H1 (cell line): ENCODE measurements around the gene DYSF. TPM values are rescaled to one million over a fixed set of nuclear protein-coding genes. Genes with fewer than 3 reads are reported as not detected.

Experiments used
- CTCF ChIA-PET: fragments of 300-600 bp; sonication (Branson Sonifier 250); formaldehyde crosslinking; loops from one replicate; lab custom pipeline; 2021; ENCODE audit not compliant: partially characterized antibody; lab: Charles Lee
- POLR2A ChIA-PET: fragments of 300-600 bp; sonication (Branson Sonifier 250); formaldehyde crosslinking; loops from one replicate; lab custom pipeline; 2021; ENCODE audit warnings: inconsistent platforms; ENCODE audit not compliant: partially characterized antibody; lab: Charles Lee
- DNase-seq, 2 experiments: peaks; one replicate each; pipeline versions ENCODE4 v3.0.0 to v3.0.0-alpha.2; 2010 to 2022; ENCODE audit warnings: low spot score in 2 of 2, low read depth in 1 of 2, mixed read lengths in 1 of 2
- FAIRE-seq: peaks from 2 replicates; lab custom pipeline; 2011; peaks lifted over from hg19 to GRCh38; lab: Jason Lieb, UNC
- H2AFZ ChIP-seq: 2 replicates; pipeline ENCODE4 v1.8.1; 2012; ENCODE audit warnings: low read length, inconsistent platforms
- H2AK5ac ChIP-seq: 2 replicates; pipeline ENCODE4 v1.6.1; 2013; ENCODE audit warnings: low read depth, low read length
- H2BK120ac ChIP-seq: replicated peaks from 2 replicates; pipeline ENCODE3; 2013; ENCODE audit warnings: low read depth, low read length, inconsistent platforms
- H2BK12ac ChIP-seq: 2 replicates; pipeline ENCODE4 v1.6.1; 2013; ENCODE audit warnings: low read depth, low read length
- H2BK15ac ChIP-seq: 2 replicates; pipeline ENCODE4 v1.6.1; 2013; ENCODE audit warnings: low read length
- H2BK20ac ChIP-seq: 2 replicates; pipeline ENCODE4 v1.6.1; 2013; ENCODE audit warnings: low read length
- H2BK5ac ChIP-seq: 2 replicates; pipeline ENCODE4 v1.6.1; 2013; ENCODE audit warnings: low read depth, low read length
- H3K14ac ChIP-seq: 2 replicates; pipeline ENCODE4 v1.6.1; 2013; ENCODE audit warnings: inconsistent platforms; ENCODE audit not compliant: insufficient read length
- H3K18ac ChIP-seq: 2 replicates; pipeline ENCODE4 v1.6.1; 2013; ENCODE audit warnings: low read length; ENCODE audit errors: extremely low read depth
- H3K23ac ChIP-seq: 2 replicates; pipeline ENCODE4 v1.6.1; 2013; ENCODE audit warnings: inconsistent platforms; ENCODE audit not compliant: insufficient read length
- H3K23me2 ChIP-seq: 2 replicates; pipeline ENCODE4 v1.6.1; 2013; ENCODE audit warnings: low read depth, low read length
- H3K27ac ChIP-seq: 2 replicates; pipeline ENCODE4 v1.6.1; 2011; ENCODE audit warnings: low read depth, low read length, inconsistent platforms
- H3K27me3 ChIP-seq, 4 experiments: replicated peaks in 1 of 4; 1 replicate in 1 of 4; 2 replicates in 3 of 4; pipeline versions ENCODE4 v1.6.1 to v1.8.1; 2011 to 2013; ENCODE audit warnings: low read length in 3 of 4, mild to moderate bottlenecking in 3 of 4, inconsistent platforms in 2 of 4, mixed read lengths in 2 of 4, moderate library complexity in 1 of 4; ENCODE audit not compliant: control insufficient read depth in 3 of 4, insufficient read depth in 3 of 4; ENCODE audit errors: extremely low read depth in 1 of 4
- H3K36me3 ChIP-seq, 4 experiments: 2 replicates each; pipeline versions ENCODE4 v1.6.1 to v1.8.1; 2011 to 2013; ENCODE audit warnings: mild to moderate bottlenecking in 4 of 4, low read length in 3 of 4, moderate library complexity in 2 of 4, control low read depth in 1 of 4, inconsistent platforms in 1 of 4; ENCODE audit not compliant: insufficient read depth in 4 of 4, control insufficient read depth in 2 of 4
- H3K4ac ChIP-seq: replicated peaks from 2 replicates; pipeline ENCODE3; 2013; ENCODE audit warnings: low read length, low read depth, mixed read lengths, inconsistent platforms; ENCODE audit not compliant: insufficient read length
- H3K4me1 ChIP-seq, 4 experiments: replicated peaks in 1 of 4; 1 replicate in 1 of 4; 2 replicates in 3 of 4; pipeline versions ENCODE4 v1.6.1 to v1.8.1; 2011 to 2013; ENCODE audit warnings: low read length in 3 of 4, inconsistent platforms in 2 of 4, mixed read lengths in 1 of 4; ENCODE audit not compliant: insufficient read depth in 4 of 4, control insufficient read depth in 3 of 4
- H3K4me2 ChIP-seq, 2 experiments: 2 replicates each; pipeline versions ENCODE4 v1.6.1 to v1.8.1; 2011 to 2013; ENCODE audit warnings: low read depth in 2 of 2, low read length in 2 of 2, control low read depth in 1 of 2, inconsistent platforms in 1 of 2, mild to moderate bottlenecking in 1 of 2; ENCODE audit not compliant: insufficient read depth in 1 of 2
- H3K4me3 ChIP-seq, 4 experiments: fragments of 200-600, 300-600 bp in 1 of 4; sonication (generic), shearing (Covaris generic), sonication (Bioruptor Twin) in 1 of 4; 2 replicates each; pipeline versions ENCODE4 v1.5.1 to v1.8.1; 2011 to 2016; ENCODE audit warnings: low read length in 4 of 4, low read depth in 3 of 4, control low read depth in 2 of 4, inconsistent platforms in 2 of 4, mild to moderate bottlenecking in 2 of 4, mixed read lengths in 1 of 4, moderate library complexity in 1 of 4; ENCODE audit not compliant: insufficient read depth in 2 of 4; ENCODE audit errors: extremely low read depth in 1 of 4
- H3K56ac ChIP-seq: replicated peaks from 2 replicates; pipeline ENCODE3; 2013; ENCODE audit warnings: low read depth, mild to moderate bottlenecking, mixed read lengths, low read length, inconsistent platforms; ENCODE audit not compliant: insufficient read length
- H3K79me1 ChIP-seq: 2 replicates; pipeline ENCODE4 v1.6.1; 2013; ENCODE audit warnings: low read depth, low read length, control low read depth
- H3K79me2 ChIP-seq, 2 experiments: 2 replicates each; pipeline versions ENCODE4 v1.6.1 to v1.8.1; 2012 to 2013; ENCODE audit warnings: low read length in 2 of 2, mild to moderate bottlenecking in 2 of 2, inconsistent platforms in 1 of 2; ENCODE audit not compliant: insufficient read depth in 2 of 2, control insufficient read depth in 1 of 2
- H3K9ac ChIP-seq, 4 experiments: replicated peaks in 1 of 4; 1 replicate in 1 of 4; 2 replicates in 3 of 4; pipeline versions ENCODE4 v1.6.1 to v1.8.1; 2011 to 2013; ENCODE audit warnings: low read depth in 3 of 4, low read length in 3 of 4, control low read depth in 2 of 4, mild to moderate bottlenecking in 2 of 4, moderate library complexity in 2 of 4, inconsistent platforms in 1 of 4; ENCODE audit errors: extremely low read depth in 1 of 4
- H3K9me3 ChIP-seq, 2 experiments: 2 replicates each; pipeline versions ENCODE4 v1.6.1 to v1.8.1; 2012 to 2013; ENCODE audit warnings: mild to moderate bottlenecking in 2 of 2, moderate library complexity in 2 of 2, control low read depth in 1 of 2, inconsistent platforms in 1 of 2, low read depth in 1 of 2, low read length in 1 of 2, mixed read lengths in 1 of 2; ENCODE audit not compliant: insufficient read depth in 2 of 2
- H4K20me1 ChIP-seq, 2 experiments: replicated peaks in 1 of 2; 2 replicates each; pipeline versions ENCODE3 to v1.8.1; 2011 to 2013; ENCODE audit warnings: inconsistent platforms in 2 of 2, low read length in 2 of 2, mild to moderate bottlenecking in 1 of 2; ENCODE audit not compliant: insufficient read depth in 2 of 2, control insufficient read depth in 1 of 2
- H4K5ac ChIP-seq: 2 replicates; pipeline ENCODE4 v1.6.1; 2013; ENCODE audit warnings: low read length, low read depth, mixed read lengths, inconsistent platforms; ENCODE audit not compliant: insufficient read length
- H4K8ac ChIP-seq: 2 replicates; pipeline ENCODE4 v1.8.0; 2013; ENCODE audit warnings: mild to moderate bottlenecking, moderate library complexity, low read length, inconsistent platforms; ENCODE audit not compliant: insufficient read depth; ENCODE audit errors: extremely low read depth
- H4K91ac ChIP-seq: replicated peaks from 2 replicates; pipeline ENCODE3; 2013; ENCODE audit warnings: low read length, mixed read lengths, inconsistent platforms; ENCODE audit not compliant: insufficient read length
- CBX5 ChIP-seq: fragments of 300-800, 300-1000 bp; sonication (generic); IDR thresholded peaks from 2 replicates; pipeline ENCODE4 v1.7.1; 2016; ENCODE audit warnings: antibody characterized with exemption, low read length, low read depth
- CEBPB ChIP-seq: IDR thresholded peaks from 2 replicates; pipeline ENCODE4 v1.6.1; 2012; ENCODE audit warnings: low read depth, low read length
- CTBP2 ChIP-seq: IDR thresholded peaks from 2 replicates; pipeline ENCODE4 v1.7.0; 2011; ENCODE audit warnings: borderline replicate concordance, mild to moderate bottlenecking, moderate library complexity, mixed read lengths, low read length; ENCODE audit not compliant: insufficient read depth, insufficient read length
- CTCF ChIP-seq, 3 experiments: IDR thresholded peaks; 1 replicate in 2 of 3; 2 replicates in 1 of 3; pipeline versions ENCODE4 v1.5.1 to v1.6.1; 2011; ENCODE audit warnings: low read length in 3 of 3, mild to moderate bottlenecking in 3 of 3, inconsistent platforms in 2 of 3, low read depth in 1 of 3, moderate library complexity in 1 of 3; ENCODE audit not compliant: insufficient read depth in 1 of 3; ENCODE audit errors: control extremely low read depth in 1 of 3
- GABPA ChIP-seq: IDR thresholded peaks from 2 replicates; pipeline ENCODE4 v1.6.1; 2011; ENCODE audit warnings: mild to moderate bottlenecking, low read length, moderate library complexity, borderline replicate concordance; ENCODE audit not compliant: insufficient read depth
- GTF2F1 ChIP-seq: IDR thresholded peaks from 2 replicates; pipeline ENCODE4 v1.6.1; 2012; ENCODE audit warnings: low read depth, low read length, improper control_type of control experiment, borderline replicate concordance
- KDM5A ChIP-seq: fragments of 200-600 bp; IDR thresholded peaks from 2 replicates; pipeline ENCODE4 v1.7.1; 2012; ENCODE audit warnings: mild to moderate bottlenecking, low read length, inconsistent platforms, mixed read lengths
- SP4 ChIP-seq: IDR thresholded peaks from 2 replicates; pipeline ENCODE4 v1.6.1; 2012; ENCODE audit warnings: low read length, inconsistent platforms
- TEAD4 ChIP-seq: IDR thresholded peaks from 2 replicates; pipeline ENCODE4 v1.6.1; 2012; ENCODE audit warnings: low read depth, low read length, inconsistent platforms, mixed read lengths
- USF2 ChIP-seq: IDR thresholded peaks from 2 replicates; pipeline ENCODE4 v1.6.1; 2011; ENCODE audit warnings: low read length, improper control_type of control experiment
- WGBS, 2 experiments: shearing (Covaris generic) in 1 of 2; methylation state at CpG; one replicate each; pipeline versions ENCODE4 v1.1.6 to v1.1.7; 2013 to 2015; ENCODE audit warnings: low lambda C conversion rate in 2 of 2, mixed read lengths in 2 of 2, inconsistent platforms in 1 of 2, low coverage in 1 of 2, missing lambda C conversion rate in 1 of 2; ENCODE audit not compliant: insufficient replicate concordance in 2 of 2, insufficient coverage in 1 of 2, insufficient read length in 1 of 2; ENCODE audit errors: extremely low coverage in 1 of 2, missing lambda C conversion rate in 1 of 2; 5-methylcytosine and 5-hydroxymethylcytosine counted together
- polyA plus RNA-seq, 7 experiments: library from polyadenylated mRNA; depleted of rRNA in 3 of 7; stranded (reverse) in 5 of 7; unstranded in 2 of 7; fragments of >200 nt in 5 of 7; fragments of 200-250 nt in 2 of 7; gene quantifications; 1 replicate in 5 of 7; 2 replicates in 1 of 7; 4 replicates in 1 of 7; pipeline versions ENCODE4 v1.2.1 to v1.2.3, GENCODE V29; 2011 to 2013; ENCODE audit warnings: missing spikeins in 2 of 7, mixed read lengths in 2 of 7
- total RNA-seq: library from RNA; stranded (reverse); fragmentation: NEBNext Ultra II Directional; extraction: Animal tissue kit (Norgen Biotek cat#: 25700); gene quantifications from 2 replicates; pipeline ENCODE4 v1.2.1, GENCODE V29; 2021

DYSF gene
- total and polyA plus RNA-seq, 2 of the 8 experiments (the other 6 are each of a cell fraction or from before 2014, with no cell fraction given), result 5.8 to 7.1 TPM

GRCh38 chr2:71599038-71599437 lies 145.7 kb downstream of the DYSF start:
- FAIRE-seq (no peak), DNase-seq (no peak)
- no peak overlapping the region for H2BK5ac ChIP-seq
- no peak overlapping the region for H2BK120ac ChIP-seq
- no peak overlapping the region for H2AFZ ChIP-seq
- CTCF ChIA-PET, result interaction anchor here (0.6 to 2.1 kb wide), 7 partner anchors 14 to 206 kb away, joined by 3 to 10 read pairs (median 6); no protein-coding TSS in a partner anchor
- H2BK20ac ChIP-seq, result no peak overlapping the region
- H3K23ac ChIP-seq, result no peak overlapping the region
- no peak overlapping the region for H2BK15ac ChIP-seq
- H3K4me1 ChIP-seq, result peaks cover 0 to 6% (median 0%) of the 10 kb centered on the region in 4 experiments; a peak in 1 of 7 replicates
- WGBS, 2 experiments, result 89% methylated on average over 8 of the region's 8 CpGs; no CpG with 5 or more reads in 1 of the 2 experiments
- H3K9ac ChIP-seq, result no peak overlapping the region
- no peak overlapping the region for H4K91ac ChIP-seq
- no peaks in the 10 kb centered on the region for H3K23me2 ChIP-seq
- no peak overlapping the region for H3K56ac ChIP-seq
- H3K27ac ChIP-seq, result no peak overlapping the region
- H4K8ac ChIP-seq, result no peak overlapping the region
- H3K4me2 ChIP-seq, result no peak overlapping the region
- H3K79me2 ChIP-seq, result no peaks in the 10 kb centered on the region
- no peak overlapping the region for H3K4ac ChIP-seq
- TF ChIP-seq CTBP2 (no peak), CEBPB (no peak), GABPA (no peak), SP4 (no peak), KDM5A (no peak), CBX5 (no peak), USF2 (no peak), GTF2F1 (no peak), TEAD4 (no peak), CTCF (IDR thresholded peaks at IDR 0.05; ENCODE audit: control extremely low read depth in 1 of 3, insufficient read depth in 1 of 3, low read depth in 1 of 3, low read length in 3 of 3) (no peak)
- H4K20me1 ChIP-seq, result no peaks in the 10 kb centered on the region
- H2AK5ac ChIP-seq, result no peak overlapping the region
- no peaks in the 10 kb centered on the region for H3K9me3 ChIP-seq
- H3K79me1 ChIP-seq, result no peaks in the 10 kb centered on the region
- H3K4me3 ChIP-seq, result no peak overlapping the region
- H2BK12ac ChIP-seq, result no peak overlapping the region
- POLR2A ChIA-PET, result no interaction called here
- H3K18ac ChIP-seq, result no peak overlapping the region; the same call in 1 of the 2 replicates
- H4K5ac ChIP-seq, result no peak overlapping the region
- no peaks in the 10 kb centered on the region for H3K36me3 ChIP-seq
- H3K14ac ChIP-seq, result no peak overlapping the region
- no peaks in the 10 kb centered on the region for H3K27me3 ChIP-seq
